ENCODE data around the gene RBM8A. TPM values are rescaled to one million over a fixed set of nuclear protein-coding genes. Genes with fewer than 3 reads are reported as not detected.
"Not testable (repeated sequence)": the region's sequence is repeated elsewhere in the genome, so short reads cannot be mapped to it uniquely, and the experiment has no call there.

RBM8A gene
- total RNA-seq, 2 experiments from 2014 or later, result 135 to 200 TPM

GRCh38 chr1:145922266-145922665 is 5.0 kb downstream of the RBM8A start:
- no peaks in the 10 kb centered on the region for H3K9me3 ChIP-seq (ENCODE audit: low read length)
- no TSS peak for BruUV-seq (replicated peaks)
- CTCF ChIA-PET (ENCODE audit: unreplicated experiment), result no interaction called here
- H4K20me1 ChIP-seq (ENCODE audit: insufficient read depth, low read length), result no peaks in the 10 kb centered on the region; the same call in 1 of the 2 replicates
- H3K36me3 ChIP-seq (ENCODE audit: insufficient read depth, low read length), result peaks cover 41% of the 10 kb centered on the region
- peaks cover 23% of the 10 kb centered on the region for H3K4me1 ChIP-seq (ENCODE audit: insufficient read depth, low read length, poor library complexity, severe bottlenecking)
- H3K27ac ChIP-seq (ENCODE audit: low read depth, low read length, poor library complexity, severe bottlenecking), result no peak overlapping the region
- intact Hi-C loops (cut with micrococcal nuclease; ENCODE audit: unreplicated experiment), result no loop called here
- H3K4me3 ChIP-seq (ENCODE audit: low read depth, low read length, poor library complexity, severe bottlenecking), result no peak overlapping the region
- POLR2A ChIA-PET, result no interaction called here
- no peak overlapping the region for H2AFZ ChIP-seq (ENCODE audit: low read length)
- H3K4me2 ChIP-seq (ENCODE audit: low read length), result no peak overlapping the region
- DNase-seq (ENCODE audit: low spot score), result no peak
- H3K79me2 ChIP-seq (ENCODE audit: insufficient read depth, low read depth, low read length), result peaks cover 16% of the 10 kb centered on the region
- no peak for TF ChIP-seq EZH2phosphoT487 (IDR thresholded peaks at IDR 0.05; ENCODE audit: borderline replicate concordance, low read depth, low read length)
- TF ChIP-seq CTCF (conservative IDR thresholded peaks at IDR 0.05; ENCODE audit: low read length), result no peak
- no peaks in the 10 kb centered on the region for H3K9me2 ChIP-seq (ENCODE audit: insufficient read depth, low read length)

GRCh38 chr1:145920297-145920696 is 7.0 kb downstream of the RBM8A start:
- BruUV-seq (replicated peaks); POLR2A ChIA-PET; H3K27ac ChIP-seq (ENCODE audit: low read depth, low read length, poor library complexity, severe bottlenecking); H3K9me2 ChIP-seq (ENCODE audit: insufficient read depth, low read length); DNase-seq (ENCODE audit: low spot score); H3K4me3 ChIP-seq (ENCODE audit: low read depth, low read length, poor library complexity, severe bottlenecking); H4K20me1 ChIP-seq (ENCODE audit: insufficient read depth, low read length); H3K9me3 ChIP-seq (ENCODE audit: low read length); intact Hi-C loops (cut with micrococcal nuclease; ENCODE audit: unreplicated experiment); H2AFZ ChIP-seq (ENCODE audit: low read length); CTCF ChIA-PET (ENCODE audit: unreplicated experiment); H3K4me2 ChIP-seq (ENCODE audit: low read length); H3K79me2 ChIP-seq (ENCODE audit: insufficient read depth, low read depth, low read length): not testable (repeated sequence)
- H3K4me1 ChIP-seq (ENCODE audit: insufficient read depth, low read length, poor library complexity, severe bottlenecking), result peaks cover 16% of the 10 kb centered on the region
- peaks cover 36% of the 10 kb centered on the region for H3K36me3 ChIP-seq (ENCODE audit: insufficient read depth, low read length)

- Histone ChIP-seq H3K4me1 (ENCODE audit: insufficient read depth, low read length, poor library complexity, severe bottlenecking) (peaks cover 16% of the 10 kb centered on the region), H3K9me3 (ENCODE audit: low read length) (no peaks in the 10 kb centered on the region), H3K79me2 (ENCODE audit: insufficient read depth, low read depth, low read length) (no peaks in the 10 kb centered on the region), H3K27ac (ENCODE audit: low read depth, low read length, poor library complexity, severe bottlenecking) (peak overlapping the region; percentile 58), H2AFZ (ENCODE audit: low read length) (peak overlapping the region; percentile 70; the same call in 1 of the 2 replicates), H3K4me2 (ENCODE audit: low read length) (peak overlapping the region; percentile 77), H4K20me1 (ENCODE audit: insufficient read depth, low read length) (no peaks in the 10 kb centered on the region), H3K4me3 (ENCODE audit: low read depth, low read length, poor library complexity, severe bottlenecking) (peak overlapping the region; percentile 85), H3K9me2 (ENCODE audit: insufficient read depth, low read length) (no peaks in the 10 kb centered on the region), H3K36me3 (ENCODE audit: insufficient read depth, low read length) (peaks cover 33% of the 10 kb centered on the region)
- TF ChIP-seq CTCF (conservative IDR thresholded peaks at IDR 0.05; ENCODE audit: low read length) (no peak), EZH2phosphoT487 (IDR thresholded peaks at IDR 0.05; ENCODE audit: borderline replicate concordance, low read depth, low read length) (no peak)
- DNase-seq (ENCODE audit: low spot score), result no peak
- ChIA-PET CTCF (ENCODE audit: unreplicated experiment) (interaction anchor here (0.6 to 0.9 kb wide), 3 partner anchors 8 to 83 kb away, joined by 3 read pairs; partner anchors contain the start of genes POLR3GL and RBM8A), POLR2A (interaction anchor here (0.6 to 2.0 kb wide), 6 partner anchors 8 to 129 kb away, joined by 3 to 9 read pairs (median 4); partner anchors contain the start of genes LIX1L and RBM8A)
- no TSS peak for BruUV-seq (replicated peaks)
- intact Hi-C loops (cut with micrococcal nuclease; ENCODE audit: unreplicated experiment), result no loop called here
These were observed 8.0 kb downstream of the RBM8A start for GRCh38 chr1:145918992-145919939.
